Panc1 (cell line): ENCODE measurements around the gene KERA.

ENCODE experiments used
- CTCF ChIP-seq: fragments of 450-650 bp; IDR thresholded peaks from 2 replicates; pipeline ENCODE4 v1.5.1; 2017; ENCODE audit warnings: mild to moderate bottlenecking
- REST ChIP-seq, 2 experiments: IDR thresholded peaks; 2 replicates each; pipeline ENCODE4 v1.6.1; 2011 to 2012; ENCODE audit warnings: low read depth in 2 of 2, control low read depth in 1 of 2, low read length in 1 of 2, mild to moderate bottlenecking in 1 of 2, moderate library complexity in 1 of 2; ENCODE audit not compliant: insufficient read depth in 1 of 2

- TF ChIP-seq REST (IDR thresholded peaks at IDR 0.05; ENCODE audit: insufficient read depth in 1 of 2, low read depth in 2 of 2, low read length in 1 of 2) (no peak), CTCF (no peak)
Measured at GRCh38 chr12:91021076-91021475, 36.7 kb downstream of the KERA start.
